Dermis microvascular lymphatic vessel endothelial cell (primary cell): Measurements from ENCODE around the gene FLYWCH1. TPM values are rescaled to one million over a fixed set of nuclear protein-coding genes. Genes with fewer than 3 reads are reported as not detected.
"Not testable (repeated sequence)": the region's sequence is repeated elsewhere in the genome, so short reads cannot be mapped to it uniquely, and the experiment has no call there.

ENCODE experiments used
- DNase-seq, 2 donors: peaks; one replicate each; pipeline versions ENCODE4 v3.0.0 to v3.0.0-alpha.2; 2010; ENCODE audit warnings: low read depth in 2 of 2
- total RNA-seq: library from RNA; depleted of rRNA; stranded (reverse); fragments of >200 nt; gene quantifications from 2 replicates; pipeline ENCODE4 v1.2.1, GENCODE V29; 2014

FLYWCH1 gene
- total RNA-seq, 1 donor from 2014 or later: 19.0 TPM

- no peak for DNase-seq
Observed at GRCh38 chr16:2926650-2926999, 14.9 kb downstream of the FLYWCH1 start.

GRCh38 chr16:2927010-2927646 is 15.4 kb downstream of the FLYWCH1 start:
- DNase-seq: peak; percentile 40 to 83

DNA sequence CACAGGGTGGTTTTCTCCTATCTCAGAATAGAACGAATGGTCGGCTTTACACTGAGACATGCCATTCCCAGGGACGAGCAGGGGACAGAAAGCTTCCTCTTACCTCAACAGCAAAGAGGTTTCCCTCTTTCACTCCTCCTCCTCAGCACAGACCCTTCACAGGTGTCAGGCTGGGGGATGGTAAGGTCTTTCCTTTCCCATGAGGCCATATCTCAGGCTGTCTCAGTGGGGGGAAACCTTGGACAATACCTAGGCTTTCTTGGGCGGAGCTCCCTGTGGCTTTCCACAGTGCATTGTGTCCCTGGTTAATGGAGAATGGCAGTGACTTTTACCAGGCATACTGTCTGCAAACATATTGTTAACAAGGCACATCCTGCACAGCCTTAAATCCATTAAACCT is 16.4 kb downstream of the FLYWCH1 start:
- DNase-seq: not testable (repeated sequence)

GRCh38 chr16:2928796-2929195 is 17.1 kb downstream of the FLYWCH1 start:
- no peak for DNase-seq

- DNase-seq: no peak
Observed at GRCh38 chr16:2929693-2930092, 18.0 kb downstream of the FLYWCH1 start.

- no peak for DNase-seq
Observed at GRCh38 chr16:2930236-2930635, 18.5 kb downstream of the FLYWCH1 start.

DNA sequence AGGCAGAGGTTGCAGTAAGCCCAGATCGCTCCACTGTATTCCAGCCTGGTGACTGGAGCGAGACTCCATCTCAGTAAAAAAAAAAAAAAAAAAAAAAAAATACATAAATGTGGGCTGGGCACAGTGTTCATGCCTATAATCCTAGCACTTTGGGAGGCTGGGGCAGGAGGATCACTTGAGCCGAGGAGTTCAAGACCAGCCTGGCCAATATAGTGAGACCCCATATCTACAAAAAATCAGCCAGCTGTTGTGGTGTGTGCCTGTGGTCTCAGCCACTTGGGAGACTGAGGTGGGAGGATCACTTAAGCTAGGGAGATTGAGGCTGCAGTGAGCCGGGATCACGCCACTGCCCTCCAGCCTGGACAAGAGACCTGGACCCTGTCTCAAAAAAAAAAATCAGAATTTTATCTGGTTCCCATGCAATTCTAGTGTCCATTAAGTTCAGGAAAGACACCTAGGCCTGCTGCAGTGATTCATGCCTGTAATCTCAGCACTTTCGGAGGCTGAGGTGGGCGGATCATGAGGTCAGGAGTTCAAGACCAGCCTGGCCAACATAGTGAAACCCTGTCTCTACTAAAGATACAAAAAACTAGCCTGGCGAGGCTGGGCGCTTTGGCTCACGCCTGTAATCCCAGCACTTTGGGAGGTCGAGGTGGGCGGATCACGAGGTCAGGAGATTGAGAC is 19.6 kb downstream of the FLYWCH1 start:
- DNase-seq: not testable (repeated sequence)

GRCh38 chr16:2933136-2933535 is 21.4 kb downstream of the FLYWCH1 start:
- no peak for DNase-seq

DNA sequence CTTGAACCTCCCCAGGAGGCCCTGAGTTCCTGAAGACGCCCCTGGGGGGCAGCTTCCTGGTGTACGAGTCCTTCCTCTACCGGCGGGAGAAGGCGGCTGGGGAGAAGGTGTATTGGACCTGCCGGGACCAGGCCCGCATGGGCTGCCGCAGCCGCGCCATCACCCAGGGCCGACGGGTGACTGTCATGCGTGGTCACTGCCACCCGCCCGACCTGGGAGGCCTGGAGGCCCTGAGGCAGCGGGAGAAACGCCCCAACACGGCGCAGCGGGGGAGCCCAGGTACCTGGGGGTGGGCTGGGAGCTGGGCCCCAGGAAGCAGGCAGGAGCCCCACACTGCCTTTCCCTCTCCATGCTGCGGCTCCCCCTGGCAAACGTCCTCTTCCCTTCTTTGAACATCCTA is 22.0 kb downstream of the FLYWCH1 start:
- no peak for DNase-seq

- DNase-seq: no peak
Observed at GRCh38 chr16:2934450-2934849, 22.7 kb downstream of the FLYWCH1 start.

DNA sequence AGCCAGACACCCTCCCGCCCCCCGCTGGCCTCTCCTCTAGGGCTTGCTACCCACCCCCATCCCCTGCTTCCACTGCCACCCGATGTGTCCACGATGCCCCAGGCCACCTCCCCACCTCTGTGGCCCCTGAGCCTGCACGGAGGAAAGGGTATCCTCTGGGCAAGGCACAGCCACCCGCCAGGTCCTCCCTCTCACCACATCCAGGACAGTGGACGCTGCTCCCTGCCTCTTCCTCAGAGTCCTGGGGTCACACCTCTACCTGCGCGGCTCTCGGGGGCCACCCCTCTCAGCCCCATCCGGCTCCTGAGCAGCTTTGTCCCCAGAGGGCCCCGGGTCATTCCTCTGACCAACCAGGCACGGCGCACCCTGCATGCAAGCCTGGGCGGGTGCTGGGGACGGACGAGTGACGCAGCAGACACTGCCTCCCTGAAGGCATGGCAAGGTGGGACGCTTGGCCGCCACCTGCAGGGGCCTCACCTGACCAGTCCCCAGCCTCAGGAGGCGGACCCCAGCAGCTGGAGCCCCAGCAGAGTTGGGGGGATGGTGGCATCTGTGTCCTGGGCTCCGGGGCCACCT is 24.8 kb downstream of the FLYWCH1 start:
- no peak for DNase-seq

DNA sequence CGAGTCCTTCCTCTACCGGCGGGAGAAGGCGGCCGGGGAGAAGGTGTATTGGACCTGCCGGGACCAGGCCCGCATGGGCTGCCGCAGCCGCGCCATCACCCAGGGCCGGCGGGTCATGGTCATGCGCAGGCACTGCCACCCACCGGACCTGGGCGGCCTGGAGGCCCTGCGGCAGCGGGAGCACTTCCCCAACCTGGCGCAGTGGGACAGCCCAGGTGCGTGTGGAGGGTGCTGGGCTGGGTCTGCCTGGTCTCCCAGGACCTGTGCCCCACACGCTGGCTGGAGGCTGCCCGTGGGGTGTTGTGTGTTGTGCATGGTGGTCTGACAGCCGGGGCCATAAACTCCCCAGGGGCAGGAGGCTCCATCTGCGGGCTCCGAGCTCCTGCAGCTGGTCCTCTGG is 25.4 kb downstream of the FLYWCH1 start:
- no peak for DNase-seq

DNA sequence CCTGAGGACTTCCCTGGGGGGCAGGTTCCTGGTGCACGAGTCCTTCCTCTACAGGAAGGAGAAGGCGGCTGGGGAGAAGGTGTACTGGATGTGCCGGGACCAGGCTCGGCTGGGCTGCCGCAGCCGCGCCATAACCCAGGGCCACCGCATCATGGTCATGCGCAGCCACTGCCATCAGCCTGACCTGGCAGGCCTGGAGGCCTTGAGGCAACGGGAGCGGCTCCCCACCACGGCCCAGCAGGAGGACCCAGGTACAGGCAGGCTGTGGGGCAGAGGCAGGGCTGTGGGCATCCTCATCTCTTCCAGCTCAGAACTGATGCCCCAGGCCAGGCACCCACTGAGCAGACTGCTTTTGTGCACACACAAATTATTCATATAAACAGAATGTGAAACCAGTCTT is 26.5 kb downstream of the FLYWCH1 start:
- DNase-seq: no peak

- DNase-seq: no peak
Observed at GRCh38 chr16:2939968-2940367, 28.2 kb downstream of the FLYWCH1 start.

- no peak for DNase-seq
Observed at GRCh38 chr16:2942045-2942444, 30.3 kb downstream of the FLYWCH1 start.

- DNase-seq: not testable (repeated sequence)
Observed at GRCh38 chr16:2943716-2944115, 32.0 kb downstream of the FLYWCH1 start.

- DNase-seq: no peak
Observed at GRCh38 chr16:2946649-2947048, 34.9 kb downstream of the FLYWCH1 start.

DNA sequence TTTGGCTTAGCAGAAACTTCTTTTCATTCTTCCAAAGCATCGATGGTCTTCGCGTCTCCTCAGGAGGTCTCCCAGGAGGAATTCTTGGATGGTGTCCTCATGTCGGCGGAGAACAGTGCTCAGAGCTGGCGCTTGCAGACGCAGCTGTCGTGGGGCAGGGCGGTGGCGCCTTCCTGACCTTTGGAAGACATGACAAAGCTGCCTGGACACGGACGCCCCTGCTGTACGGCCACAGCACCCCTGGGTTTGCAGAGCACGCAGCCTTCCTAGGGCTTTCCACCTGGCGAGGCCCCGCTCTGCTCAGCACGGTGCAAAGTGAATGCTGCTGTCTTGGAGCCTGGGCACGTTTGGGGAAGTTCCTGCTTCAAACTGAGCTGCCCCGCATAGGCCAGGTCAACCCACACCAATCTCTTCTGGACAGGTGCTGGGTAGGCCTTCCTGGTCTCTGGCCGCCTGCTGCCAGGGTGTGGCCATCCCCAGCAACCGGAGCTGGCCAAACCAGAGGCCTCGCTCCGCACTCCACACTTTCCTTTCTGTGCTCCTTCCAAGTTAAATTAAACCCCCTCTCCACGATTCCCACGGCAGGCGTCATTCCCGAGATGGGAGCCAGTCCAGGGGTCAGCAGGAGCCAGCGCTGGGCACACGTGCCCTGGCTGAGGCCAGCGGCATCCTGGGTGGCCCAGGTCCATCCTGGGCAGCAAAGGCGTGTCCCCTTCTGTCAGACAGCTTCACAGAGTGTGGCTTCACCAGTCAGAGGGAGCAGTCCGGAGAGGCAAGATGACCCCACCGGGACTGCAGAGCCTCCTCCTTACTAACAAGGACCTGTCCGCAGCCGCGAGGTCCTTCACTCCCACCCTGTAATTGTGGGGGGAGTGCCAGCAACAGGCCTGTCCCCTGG is 37.3 kb downstream of the FLYWCH1 start:
- DNase-seq: no peak

DNA sequence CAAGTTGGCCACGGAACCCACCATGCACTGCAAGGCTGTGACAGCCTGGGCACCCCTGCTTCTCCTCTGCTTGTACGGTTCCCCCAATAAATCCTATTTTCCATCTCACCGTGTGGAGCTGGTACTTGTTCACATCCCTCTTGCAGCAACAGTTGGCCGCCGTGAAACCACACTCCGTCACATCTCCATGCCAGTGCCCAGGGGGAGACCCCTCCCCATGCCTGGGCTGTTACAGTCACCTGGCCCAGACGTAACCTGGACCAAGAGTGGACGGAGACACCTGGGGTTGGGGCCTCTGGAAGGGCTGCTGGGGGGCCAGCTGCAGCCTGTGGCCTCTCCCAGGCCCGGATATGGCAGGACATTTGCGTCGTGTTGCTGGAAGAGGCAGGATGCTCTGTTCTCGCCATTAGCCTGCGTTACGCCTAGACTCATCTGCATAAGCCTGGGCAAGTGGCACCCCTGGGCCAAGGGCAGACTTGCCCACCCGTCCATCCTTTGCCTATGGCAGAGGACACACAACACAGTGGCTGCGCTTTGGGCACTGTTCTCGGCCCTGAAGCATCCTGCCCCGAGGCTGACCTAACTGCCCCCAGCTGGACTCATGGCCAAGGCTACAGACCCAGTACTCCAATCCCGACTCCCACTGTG is 38.1 kb downstream of the FLYWCH1 start:
- DNase-seq: no peak

GRCh38 chr16:2950353-2950724 is 38.6 kb downstream of the FLYWCH1 start:
- no peak for DNase-seq

DNA sequence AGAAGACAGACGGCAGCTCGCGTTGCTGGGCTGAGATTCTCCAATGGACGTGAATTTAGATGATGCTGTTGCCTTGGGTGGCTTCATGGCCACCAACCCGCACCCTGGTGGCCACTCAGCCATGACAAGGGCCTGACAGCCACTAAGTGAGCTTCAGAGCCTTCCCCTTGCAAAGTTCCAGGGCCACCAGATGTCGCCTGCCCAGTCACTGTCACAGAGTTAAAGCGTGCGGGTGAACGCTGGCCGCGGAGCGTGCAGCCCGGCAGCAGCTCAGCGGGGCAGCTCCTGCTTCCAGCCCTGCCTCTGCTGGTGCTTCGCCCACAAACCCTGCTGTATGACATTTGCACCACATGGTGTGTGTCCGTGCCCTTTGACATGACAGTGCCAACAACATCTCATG is 39.0 kb downstream of the FLYWCH1 start:
- no peak for DNase-seq

DNA sequence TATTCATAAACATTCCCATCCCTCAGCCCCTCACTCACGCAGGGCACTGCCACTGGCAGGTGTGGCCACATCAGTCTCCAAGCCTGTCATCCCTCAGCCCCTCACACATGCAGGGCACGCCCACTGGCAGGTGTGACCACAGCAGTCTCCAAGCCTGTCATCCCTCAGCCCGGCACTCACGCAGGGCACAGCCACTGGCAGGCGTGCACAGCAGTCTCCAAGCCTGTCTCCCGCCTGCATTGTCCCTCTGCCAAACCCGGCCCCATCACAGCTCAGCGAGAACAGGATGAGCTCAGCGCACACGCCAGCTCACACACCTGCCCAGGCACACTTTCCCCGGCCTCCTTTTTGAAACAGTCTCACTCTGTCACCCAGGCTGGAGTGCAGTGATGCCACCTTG is 40.9 kb downstream of the FLYWCH1 start:
- no peak for DNase-seq
